Measurements from ENCODE around the gene FBLN5. TPM values are rescaled to one million over a fixed set of nuclear protein-coding genes. Genes with fewer than 3 reads are reported as not detected.
"Not testable (repeated sequence)": the region's sequence is repeated elsewhere in the genome, so short reads cannot be mapped to it uniquely, and the experiment has no call there.

The FBLN5 gene
- total and polyA plus RNA-seq, 4 donors = 3.9 to 21.8 (median 14.8) TPM

- TF ChIP-seq, protein P1, sequence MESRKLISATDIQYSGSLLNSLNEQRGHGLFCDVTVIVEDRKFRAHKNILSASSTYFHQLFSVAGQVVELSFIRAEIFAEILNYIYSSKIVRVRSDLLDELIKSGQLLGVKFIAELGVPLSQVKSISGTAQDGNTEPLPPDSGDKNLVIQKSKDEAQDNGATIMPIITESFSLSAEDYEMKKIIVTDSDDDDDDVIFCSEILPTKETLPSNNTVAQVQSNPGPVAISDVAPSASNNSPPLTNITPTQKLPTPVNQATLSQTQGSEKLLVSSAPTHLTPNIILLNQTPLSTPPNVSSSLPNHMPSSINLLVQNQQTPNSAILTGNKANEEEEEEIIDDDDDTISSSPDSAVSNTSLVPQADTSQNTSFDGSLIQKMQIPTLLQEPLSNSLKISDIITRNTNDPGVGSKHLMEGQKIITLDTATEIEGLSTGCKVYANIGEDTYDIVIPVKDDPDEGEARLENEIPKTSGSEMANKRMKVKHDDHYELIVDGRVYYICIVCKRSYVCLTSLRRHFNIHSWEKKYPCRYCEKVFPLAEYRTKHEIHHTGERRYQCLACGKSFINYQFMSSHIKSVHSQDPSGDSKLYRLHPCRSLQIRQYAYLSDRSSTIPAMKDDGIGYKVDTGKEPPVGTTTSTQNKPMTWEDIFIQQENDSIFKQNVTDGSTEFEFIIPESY (IDR thresholded peaks at IDR 0.05) = no peak
- TF ChIP-seq GABPA (IDR thresholded peaks at IDR 0.05 in 1 of 2, conservative IDR thresholded peaks at IDR 0.05 in 1 of 2) = no peak
- TF ChIP-seq, protein P2, sequence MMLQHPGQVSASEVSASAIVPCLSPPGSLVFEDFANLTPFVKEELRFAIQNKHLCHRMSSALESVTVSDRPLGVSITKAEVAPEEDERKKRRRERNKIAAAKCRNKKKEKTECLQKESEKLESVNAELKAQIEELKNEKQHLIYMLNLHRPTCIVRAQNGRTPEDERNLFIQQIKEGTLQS (IDR thresholded peaks at IDR 0.05) = no peak
These were observed 99.8 kb downstream of the FBLN5 start (continued) for GRCh38 chr14:91847693-91848092.

- Histone ChIP-seq H3K36me3 (ENCODE audit: control insufficient read depth in 4 of 4, insufficient read depth in 3 of 4, low read depth in 1 of 4, low read length in 3 of 4) (no peaks in the 10 kb centered on the region), H3K9ac (ENCODE audit: low read depth in 1 of 2, low read length in 2 of 2) (no peak overlapping the region), H3K27me3 (ENCODE audit: control insufficient read depth in 4 of 4, insufficient read depth in 4 of 4, low read length in 3 of 4) (no peaks in the 10 kb centered on the region), H3K27ac (ENCODE audit: low read depth in 1 of 2, low read length in 2 of 2) (no peak overlapping the region), H3K4me3 (ENCODE audit: low read depth in 1 of 3, low read length in 3 of 3) (no peak overlapping the region), H3K9me3 (ENCODE audit: control insufficient read depth in 4 of 4, low read length in 3 of 4) (no peaks in the 10 kb centered on the region), H3K4me1 (ENCODE audit: control insufficient read depth in 4 of 4, insufficient read depth in 4 of 4, low read length in 3 of 4) (no peaks in the 10 kb centered on the region)
- DNase-seq (ENCODE audit: low spot score) = no peak
- TF ChIP-seq CTCF (IDR thresholded peaks at IDR 0.05; ENCODE audit: low read depth, low read length, missing input control) (no peak), YY1 (IDR thresholded peaks at IDR 0.05) (no peak), FOXA2 (IDR thresholded peaks at IDR 0.05) (no peak), TAF1 (conservative IDR thresholded peaks at IDR 0.05) (no peak), REST (IDR thresholded peaks at IDR 0.05) (no peak), HNF4A (conservative IDR thresholded peaks at IDR 0.05) (no peak), NR2F2 (IDR thresholded peaks at IDR 0.05) (no peak), RXRA (IDR thresholded peaks at IDR 0.05) (no peak), SP1 (IDR thresholded peaks at IDR 0.05) (no peak), EGR1 (IDR thresholded peaks at IDR 0.05; ENCODE audit: low read depth in 2 of 2) (no peak), JUND (IDR thresholded peaks at IDR 0.05) (no peak), FOXA1 (IDR thresholded peaks at IDR 0.05) (no peak)
- TF ChIP-seq, protein P1 (IDR thresholded peaks at IDR 0.05) = no peak
- TF ChIP-seq, protein P2 (IDR thresholded peaks at IDR 0.05) = no peak
- WGBS = 75% methylated on average over 2 of the region's 2 CpGs
These were observed 101.8 kb downstream of the FBLN5 start for GRCh38 chr14:91845652-91846051.

GRCh38 chr14:91845056-91845455, 102.4 kb downstream of the FBLN5 start:
- WGBS = 96% methylated on average over 8 of the region's 8 CpGs
- not testable (repeated sequence) for H3K4me1 ChIP-seq (ENCODE audit: control insufficient read depth in 4 of 4, insufficient read depth in 4 of 4, low read length in 3 of 4); H3K9me3 ChIP-seq (ENCODE audit: control insufficient read depth in 4 of 4, low read length in 3 of 4); H3K27me3 ChIP-seq (ENCODE audit: control insufficient read depth in 4 of 4, insufficient read depth in 4 of 4, low read length in 3 of 4); H3K4me3 ChIP-seq (ENCODE audit: low read depth in 1 of 3, low read length in 3 of 3); H3K36me3 ChIP-seq (ENCODE audit: control insufficient read depth in 4 of 4, insufficient read depth in 3 of 4, low read depth in 1 of 4, low read length in 3 of 4); H3K9ac ChIP-seq (ENCODE audit: low read depth in 1 of 2, low read length in 2 of 2); DNase-seq (ENCODE audit: low spot score); H3K27ac ChIP-seq (ENCODE audit: low read depth in 1 of 2, low read length in 2 of 2)

Data from liver (tissue), 9 donors.